Measurements from ENCODE around the gene ITGA2.

Gene ITGA2

GRCh38 chr5:53080271-53080670, 91.1 kb downstream of the ITGA2 start:
- no peak for TF ChIP-seq CEBPB (IDR thresholded peaks at IDR 0.05)
- TF ChIP-seq YY1 (IDR thresholded peaks at IDR 0.05; ENCODE audit: low read depth), result no peak
- no peak for TF ChIP-seq REST (IDR thresholded peaks at IDR 0.05; ENCODE audit: low read depth)

- no peak for TF ChIP-seq CREB1 (IDR thresholded peaks at IDR 0.05; ENCODE audit: low read depth)
- TF ChIP-seq TEAD4 (IDR thresholded peaks at IDR 0.05), result no peak
- TF ChIP-seq YY1 (IDR thresholded peaks at IDR 0.05; ENCODE audit: low read depth), result no peak
- no peak for TF ChIP-seq USF1 (IDR thresholded peaks at IDR 0.05)
- TF ChIP-seq REST (IDR thresholded peaks at IDR 0.05; ENCODE audit: low read depth), result no peak
- TF ChIP-seq NFIC (IDR thresholded peaks at IDR 0.05), result no peak
Observed at GRCh38 chr5:53083927-53084326, 94.8 kb downstream of the ITGA2 start.

GRCh38 chr5:53084546-53085255, 95.5 kb downstream of the ITGA2 start:
- TF ChIP-seq MAX (IDR thresholded peaks at IDR 0.05), result no peak
- no peak for TF ChIP-seq ZBTB7A (IDR thresholded peaks at IDR 0.05; ENCODE audit: low read depth)
- TF ChIP-seq EGR1 (IDR thresholded peaks at IDR 0.05), result no peak
- TF ChIP-seq RAD21 (IDR thresholded peaks at IDR 0.05; ENCODE audit: low read depth), result no peak
- TF ChIP-seq TCF12 (IDR thresholded peaks at IDR 0.05; ENCODE audit: low read depth), result no peak
- no peak for TF ChIP-seq NFIC (IDR thresholded peaks at IDR 0.05)
- TF ChIP-seq CEBPB (IDR thresholded peaks at IDR 0.05), result no peak
- no peak for TF ChIP-seq FOXM1 (IDR thresholded peaks at IDR 0.05; ENCODE audit: borderline replicate concordance, low read depth)
- TF ChIP-seq EP300 (IDR thresholded peaks at IDR 0.05; ENCODE audit: borderline replicate concordance), result no peak
- TF ChIP-seq TEAD4 (IDR thresholded peaks at IDR 0.05), result no peak
- TF ChIP-seq REST (IDR thresholded peaks at IDR 0.05; ENCODE audit: low read depth), result no peak

- TF ChIP-seq RAD21 (IDR thresholded peaks at IDR 0.05; ENCODE audit: low read depth), result no peak
- no peak for TF ChIP-seq NFIC (IDR thresholded peaks at IDR 0.05)
- TF ChIP-seq CEBPB (IDR thresholded peaks at IDR 0.05), result no peak
- no peak for TF ChIP-seq USF1 (IDR thresholded peaks at IDR 0.05)
- TF ChIP-seq TEAD4 (IDR thresholded peaks at IDR 0.05), result no peak
- TF ChIP-seq FOXM1 (IDR thresholded peaks at IDR 0.05; ENCODE audit: borderline replicate concordance, low read depth), result no peak
- TF ChIP-seq TAF1 (IDR thresholded peaks at IDR 0.05; ENCODE audit: low read depth), result no peak
- TF ChIP-seq CREB1 (IDR thresholded peaks at IDR 0.05; ENCODE audit: low read depth), result no peak
- TF ChIP-seq MAX (IDR thresholded peaks at IDR 0.05), result no peak
- TF ChIP-seq YY1 (IDR thresholded peaks at IDR 0.05; ENCODE audit: low read depth), result no peak
- no peak for TF ChIP-seq TCF12 (IDR thresholded peaks at IDR 0.05; ENCODE audit: low read depth)
- no peak for TF ChIP-seq EP300 (IDR thresholded peaks at IDR 0.05; ENCODE audit: borderline replicate concordance)
- TF ChIP-seq EGR1 (IDR thresholded peaks at IDR 0.05), result no peak
- TF ChIP-seq ZBTB7A (IDR thresholded peaks at IDR 0.05; ENCODE audit: low read depth), result no peak
Observed at GRCh38 chr5:53087171-53087570, 98.0 kb downstream of the ITGA2 start.

- TF ChIP-seq EP300 (IDR thresholded peaks at IDR 0.05; ENCODE audit: borderline replicate concordance) (no peak), TCF12 (IDR thresholded peaks at IDR 0.05; ENCODE audit: low read depth) (no peak), CREB1 (IDR thresholded peaks at IDR 0.05; ENCODE audit: low read depth) (no peak), TEAD4 (IDR thresholded peaks at IDR 0.05) (no peak), REST (IDR thresholded peaks at IDR 0.05; ENCODE audit: low read depth) (no peak), FOXM1 (IDR thresholded peaks at IDR 0.05; ENCODE audit: borderline replicate concordance, low read depth) (no peak), TAF1 (IDR thresholded peaks at IDR 0.05; ENCODE audit: low read depth) (no peak), ZBTB7A (IDR thresholded peaks at IDR 0.05; ENCODE audit: low read depth) (no peak), YY1 (IDR thresholded peaks at IDR 0.05; ENCODE audit: low read depth) (no peak), MAX (IDR thresholded peaks at IDR 0.05) (no peak), NFIC (IDR thresholded peaks at IDR 0.05) (no peak), CEBPB (IDR thresholded peaks at IDR 0.05) (no peak), EGR1 (IDR thresholded peaks at IDR 0.05) (no peak), RAD21 (IDR thresholded peaks at IDR 0.05; ENCODE audit: low read depth) (no peak), USF1 (IDR thresholded peaks at IDR 0.05) (no peak)
Observed at GRCh38 chr5:53087621-53088121, 98.5 kb downstream of the ITGA2 start.
